Frontal cortex (tissue), 4 donors: ENCODE measurements around the gene PODXL. TPM values are rescaled to one million over a fixed set of nuclear protein-coding genes. Genes with fewer than 3 reads are reported as not detected.

Experiments used
- DNase-seq, 2 donors: peaks; one replicate each; pipeline ENCODE4 v3.0.0; 2012; ENCODE audit warnings: low spot score in 2 of 2
- FAIRE-seq: peaks from 2 replicates; lab custom pipeline; 2012; peaks lifted over from hg19 to GRCh38; lab: Jason Lieb, UNC
- total RNA-seq: library from RNA; depleted of rRNA; stranded (reverse); fragments of >200 nt; gene quantifications from one replicate; pipeline ENCODE4 v1.2.3, GENCODE V29; 2014
- donor health status: control.
- donor health status: control.
- donor health status: control.

PODXL gene
- total RNA-seq, 1 donor from 2014 or later = 9.4 TPM

DNA sequence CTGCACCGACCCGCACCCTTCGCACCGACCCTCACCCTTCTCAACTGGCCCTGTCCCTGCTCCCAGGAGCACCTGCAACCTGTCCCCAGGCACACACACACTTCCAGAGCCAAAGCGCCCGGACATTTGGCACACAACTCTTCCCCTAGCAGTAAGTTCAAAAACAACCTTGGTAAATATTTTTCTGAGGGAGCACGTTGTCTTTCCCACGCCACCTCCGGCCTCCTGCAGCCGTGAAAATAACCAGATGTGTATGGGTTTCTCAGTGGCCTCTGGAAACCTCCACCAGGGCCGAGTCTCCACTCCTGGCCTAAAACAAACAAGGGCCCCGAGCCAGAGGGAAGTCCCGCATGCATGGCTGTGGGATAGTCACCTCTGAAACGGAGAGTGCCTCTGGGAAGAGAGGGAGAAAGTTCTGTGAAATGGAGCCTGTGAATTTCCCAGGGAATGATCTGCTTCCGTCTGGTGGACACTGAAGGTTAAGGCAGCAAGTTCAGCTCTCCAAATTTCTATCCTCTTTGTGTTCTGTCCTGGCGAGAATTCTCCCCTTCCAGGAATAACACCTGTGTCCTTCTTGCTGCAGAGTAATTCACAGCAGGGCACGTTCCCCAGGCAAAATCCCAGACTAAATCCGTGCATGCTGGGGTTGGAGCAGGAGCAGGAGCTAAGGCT, 15.8 kb downstream of the PODXL start:
- DNase-seq = no peak
- no peak for FAIRE-seq

DNA sequence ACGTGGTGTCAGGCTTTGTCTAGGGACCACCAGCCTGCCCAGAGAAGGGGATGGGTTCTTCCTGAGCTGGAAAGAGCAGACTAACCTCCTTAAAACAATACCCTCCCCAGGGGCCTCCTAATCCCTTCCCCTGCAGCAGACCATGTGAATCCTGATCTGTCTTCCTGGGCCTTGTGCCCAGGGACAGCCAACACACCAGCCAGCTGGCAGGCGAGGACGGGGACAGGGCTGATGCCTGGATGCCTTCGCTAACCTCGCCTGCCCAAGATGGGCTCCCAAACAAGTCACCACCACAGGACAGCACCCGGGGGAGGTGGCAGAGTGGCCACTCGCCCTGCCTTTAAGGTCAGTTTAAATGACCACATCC, 17.6 kb downstream of the PODXL start:
- FAIRE-seq (no peak), DNase-seq (no peak)

DNA sequence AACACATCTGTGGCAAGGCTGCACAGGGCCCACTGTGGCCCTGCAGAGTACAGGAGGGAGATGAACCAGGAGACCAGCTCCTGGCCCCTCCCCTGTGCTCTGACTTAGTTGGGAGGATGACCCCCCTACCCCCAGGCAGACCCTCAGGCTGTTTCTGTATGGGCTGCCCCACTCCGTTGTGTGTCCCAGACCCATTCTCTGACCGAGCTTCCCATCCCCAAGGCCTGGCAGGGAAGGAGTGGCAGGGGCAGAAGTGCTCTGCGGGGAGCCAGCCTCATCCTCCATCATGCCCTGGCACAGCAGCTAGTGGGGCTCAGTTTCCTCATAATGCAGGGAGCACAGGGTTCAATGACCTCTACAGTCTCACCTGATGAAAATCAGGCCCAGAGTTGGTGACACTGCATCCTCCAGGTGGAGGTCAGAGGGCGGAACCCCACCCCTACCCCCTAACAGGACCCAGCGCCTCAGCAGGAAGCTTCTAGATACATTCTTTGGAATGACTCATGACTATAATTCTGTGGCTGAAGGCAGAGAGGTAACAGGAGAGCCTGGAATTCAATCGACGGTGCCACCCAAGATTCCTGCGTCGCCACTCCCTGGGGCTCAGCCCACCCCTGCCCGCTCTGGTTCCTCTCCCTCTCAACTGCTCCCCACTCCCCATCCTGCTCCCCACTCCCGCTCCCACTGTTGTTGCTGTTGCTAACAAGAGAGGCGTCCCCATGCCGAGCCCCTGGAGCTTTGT, 18.2 kb downstream of the PODXL start:
- no peak for DNase-seq
- no peak for FAIRE-seq

DNA sequence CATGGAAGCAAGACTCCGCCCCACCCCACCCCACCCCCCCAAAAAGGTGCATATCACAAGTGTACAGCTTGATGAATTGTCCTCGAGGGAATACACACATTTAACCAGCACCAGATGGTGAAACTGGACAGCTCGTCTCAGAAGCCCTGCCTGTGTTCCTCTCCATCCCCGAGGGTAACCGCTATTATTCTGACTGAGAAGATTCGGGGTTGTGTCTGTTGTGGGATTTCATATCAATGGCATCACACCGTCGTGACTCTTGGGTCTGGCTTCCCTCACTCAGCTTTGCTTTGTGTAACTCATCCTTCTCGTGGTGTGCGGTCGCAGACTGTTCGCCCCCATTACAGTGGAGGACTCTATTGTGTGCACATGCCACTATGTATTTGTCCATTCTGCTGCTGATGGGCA, 18.9 kb downstream of the PODXL start:
- FAIRE-seq (no peak), DNase-seq (no peak)

DNA sequence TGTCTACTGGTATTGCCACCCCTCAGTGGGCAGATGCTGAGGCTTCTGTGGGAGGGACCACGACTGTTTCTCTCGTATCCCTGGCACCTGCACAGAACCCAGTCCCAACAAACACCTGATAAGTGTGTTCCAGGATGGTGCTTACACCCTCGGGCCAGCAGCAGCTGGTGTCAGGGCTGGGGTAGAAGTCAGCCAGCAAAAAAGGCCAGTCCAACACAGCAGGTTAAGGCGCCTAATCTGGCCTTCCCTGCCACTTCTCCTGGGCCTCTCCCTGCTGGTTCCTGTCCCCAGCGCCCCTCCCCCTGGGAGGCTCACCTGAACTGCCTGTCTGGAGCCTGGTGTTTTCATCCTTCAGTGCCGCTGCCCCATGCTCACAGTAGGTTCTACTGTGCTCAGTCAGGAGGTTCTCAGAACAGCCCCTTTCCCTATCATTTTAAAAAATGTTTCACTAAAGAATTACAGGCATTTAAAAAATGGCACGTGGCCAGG, 20.0 kb downstream of the PODXL start:
- FAIRE-seq (no peak), DNase-seq (no peak)

DNA sequence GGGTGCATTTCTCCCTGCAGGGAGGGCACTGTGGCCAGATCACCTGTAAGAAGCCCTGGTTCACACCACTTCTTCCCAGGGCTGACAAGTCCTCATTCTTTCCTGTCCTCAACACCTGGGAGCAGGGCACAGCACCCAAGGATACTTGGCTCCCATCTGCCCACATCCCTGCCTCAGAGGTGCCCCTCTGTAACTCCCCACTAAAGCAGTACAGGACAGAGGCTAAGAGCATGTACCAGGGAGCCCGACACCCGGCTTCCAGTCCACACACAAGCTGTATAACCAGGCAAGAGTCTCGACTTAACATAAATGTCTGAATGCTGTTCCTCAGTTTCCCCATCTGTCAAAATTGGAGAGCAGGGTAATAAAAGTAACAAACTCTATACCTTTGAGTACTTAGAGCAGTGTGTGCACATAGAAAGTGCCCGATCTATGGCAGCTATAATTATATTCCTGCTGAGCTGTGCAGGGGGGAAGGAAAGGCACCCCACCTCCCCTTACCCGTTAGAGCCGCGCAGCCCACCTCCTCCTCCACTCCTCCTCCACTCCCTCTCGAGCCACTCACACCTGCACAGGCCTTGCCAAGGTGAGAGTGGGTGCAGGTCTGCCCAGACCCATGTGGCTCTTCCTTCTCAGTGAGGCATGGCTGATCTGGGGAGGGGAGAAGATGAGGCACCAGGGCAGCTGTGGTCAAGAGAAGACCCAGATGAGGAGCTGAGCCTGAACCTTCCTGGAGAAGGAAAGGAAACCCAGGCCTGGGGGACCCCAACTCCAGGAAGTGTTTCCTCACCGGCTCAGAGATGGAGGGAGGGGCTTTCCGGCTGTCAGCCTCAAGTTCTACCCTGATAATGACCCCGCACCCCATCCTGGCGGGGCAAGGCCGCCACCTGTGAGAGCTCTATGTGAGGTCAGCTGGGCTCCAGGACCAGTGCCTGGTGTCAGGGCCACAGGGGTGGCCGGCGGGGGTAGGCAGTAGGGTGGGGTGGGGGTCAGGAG, 22.6 kb downstream of the PODXL start:
- no peak for DNase-seq
- FAIRE-seq = no peak

DNA sequence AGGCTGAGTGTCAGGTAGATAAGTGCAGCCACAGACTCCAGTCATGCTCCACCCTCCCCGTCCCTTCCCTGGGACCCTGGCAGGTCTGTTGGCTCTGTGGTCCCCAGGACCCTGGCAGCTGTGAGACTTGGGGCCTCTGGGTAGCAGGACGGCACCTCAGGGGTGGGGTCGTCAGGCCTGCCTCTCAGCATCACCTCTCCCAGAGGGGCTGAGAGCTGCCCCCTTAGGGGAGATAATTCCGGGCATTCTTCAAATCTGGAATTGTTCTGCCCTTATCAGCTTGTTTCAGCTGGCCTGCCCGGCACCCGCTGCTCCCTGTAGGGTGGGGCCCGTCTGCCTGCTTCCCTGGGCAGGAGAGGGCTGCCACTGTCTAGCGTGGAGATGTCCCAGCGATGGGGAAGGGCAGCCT, 23.3 kb downstream of the PODXL start:
- DNase-seq = no peak
- no peak for FAIRE-seq

DNA sequence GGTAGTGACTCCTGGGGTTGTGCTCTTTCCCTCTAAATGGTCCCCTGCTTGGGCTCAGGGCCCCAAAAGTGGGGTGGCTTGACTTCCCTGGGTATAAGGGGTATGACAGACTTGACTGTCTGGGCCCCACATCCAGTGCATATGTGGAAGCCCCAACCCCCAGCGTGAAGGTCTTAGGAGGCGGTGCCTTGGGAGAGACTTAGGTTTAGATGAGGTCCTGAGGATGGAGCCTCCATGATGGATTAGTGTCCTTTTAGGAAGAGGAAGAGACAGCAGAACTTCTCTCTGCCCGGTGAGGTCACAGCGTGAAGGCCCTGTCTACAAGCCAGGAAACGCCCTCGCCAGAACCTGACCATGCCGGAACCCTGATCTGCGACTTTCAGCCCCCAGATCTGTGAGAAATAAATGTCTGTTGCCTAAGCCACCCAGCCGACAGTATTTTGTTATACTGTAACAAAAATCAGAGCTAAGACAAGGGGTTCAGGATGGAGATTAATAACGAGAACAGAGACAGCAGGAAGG, 23.8 kb downstream of the PODXL start:
- FAIRE-seq = no peak
- DNase-seq = no peak

DNA sequence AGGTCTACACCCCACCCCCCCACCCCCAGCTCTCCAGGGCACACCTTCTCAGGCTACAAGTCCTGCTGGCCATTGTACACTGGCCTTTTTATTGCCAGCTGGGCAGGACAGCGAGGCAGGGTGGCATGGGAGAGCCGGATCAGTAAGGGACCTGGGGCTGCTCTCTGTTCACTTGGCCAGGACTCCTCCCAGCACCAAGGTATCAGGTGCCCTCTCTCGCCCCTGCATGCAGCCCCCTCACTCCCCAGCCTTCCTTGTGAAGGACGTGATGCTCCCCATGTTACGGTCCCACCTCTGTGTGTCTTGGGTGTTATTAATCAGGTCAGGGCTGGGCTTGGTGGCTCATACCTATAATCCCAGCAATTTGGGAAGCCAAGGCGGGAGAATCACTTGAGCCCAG, 26.3 kb downstream of the PODXL start:
- no peak for DNase-seq
- FAIRE-seq = no peak

DNA sequence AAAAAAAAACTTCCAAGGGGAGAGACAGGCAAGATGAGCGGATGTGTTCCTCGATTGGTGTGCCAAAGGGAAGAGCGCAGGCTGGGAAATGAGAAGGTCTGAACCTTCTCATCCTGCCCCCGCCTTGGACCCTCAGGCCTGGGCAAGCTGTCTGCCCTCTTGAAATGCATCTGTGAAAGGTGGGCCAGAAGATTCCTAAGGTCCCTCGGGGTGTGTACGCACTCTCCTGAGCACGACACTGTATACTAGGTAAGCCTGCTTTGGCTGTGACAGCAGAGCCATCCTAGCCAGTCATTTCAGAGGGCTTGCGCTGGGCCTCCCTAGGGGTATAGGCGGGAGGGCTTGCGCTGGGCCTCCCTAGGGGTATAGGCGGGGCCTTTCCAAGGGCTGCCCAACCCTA, 26.8 kb downstream of the PODXL start:
- DNase-seq = no peak
- no peak for FAIRE-seq

DNA sequence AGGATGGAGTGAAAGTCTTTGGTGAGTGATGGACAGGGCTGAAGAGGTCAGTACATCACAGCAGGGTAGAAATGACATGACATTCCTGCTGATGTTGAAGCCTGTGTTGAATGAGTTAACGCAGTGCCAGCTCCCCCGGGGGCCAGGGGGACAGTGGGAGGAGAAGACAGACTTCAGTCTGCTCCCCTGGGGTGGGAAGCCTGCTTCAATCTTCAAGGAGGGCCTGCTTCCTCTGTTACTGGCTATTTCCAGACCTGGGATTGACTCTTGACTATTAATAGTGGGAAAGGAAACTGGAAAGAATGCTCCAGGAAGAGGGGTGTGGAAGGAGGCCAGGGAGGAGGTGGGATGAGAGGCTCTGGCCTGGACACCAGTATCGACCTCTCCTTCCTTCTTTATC, 27.2 kb downstream of the PODXL start:
- FAIRE-seq (no peak), DNase-seq (no peak)

DNA sequence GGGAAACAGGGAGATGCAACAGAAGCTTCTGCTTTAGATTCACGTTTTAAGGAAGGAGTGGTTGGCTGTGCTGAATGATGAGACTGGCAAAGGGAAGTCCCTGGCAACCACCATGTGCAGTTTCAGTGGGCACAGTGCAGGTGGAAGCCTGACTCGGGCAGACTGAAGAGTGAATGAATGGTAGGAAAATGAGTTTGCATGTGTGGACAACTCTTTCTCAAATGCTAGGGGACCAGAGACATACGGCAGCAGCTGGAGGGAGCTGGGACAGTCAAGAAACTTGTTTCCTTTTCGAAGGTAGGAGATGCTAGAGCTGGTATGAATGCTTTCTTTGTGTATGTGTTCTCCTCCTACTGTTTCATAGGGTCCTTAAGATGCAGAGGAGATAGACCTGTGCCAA, 29.0 kb downstream of the PODXL start:
- no peak for FAIRE-seq
- DNase-seq = no peak

DNA sequence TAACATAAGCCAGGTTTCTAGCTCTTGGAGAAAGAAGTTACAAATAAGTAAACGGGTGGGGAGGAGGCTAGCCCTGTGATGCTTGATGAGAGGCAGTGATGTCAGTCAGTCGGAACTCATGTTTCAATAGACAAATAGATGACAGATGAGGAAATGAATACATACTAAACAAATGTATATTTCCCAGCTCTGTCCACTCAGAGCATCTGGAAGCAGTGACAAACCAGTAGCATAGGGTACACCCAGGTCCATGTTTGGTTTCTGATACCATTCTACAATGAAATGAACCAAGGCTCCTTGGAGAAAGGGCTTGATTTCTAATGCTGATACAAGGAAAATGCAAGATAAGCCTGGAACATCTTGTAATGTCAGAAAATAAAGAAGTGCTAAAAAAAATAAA, 30.6 kb downstream of the PODXL start:
- DNase-seq (no peak), FAIRE-seq (no peak)

DNA sequence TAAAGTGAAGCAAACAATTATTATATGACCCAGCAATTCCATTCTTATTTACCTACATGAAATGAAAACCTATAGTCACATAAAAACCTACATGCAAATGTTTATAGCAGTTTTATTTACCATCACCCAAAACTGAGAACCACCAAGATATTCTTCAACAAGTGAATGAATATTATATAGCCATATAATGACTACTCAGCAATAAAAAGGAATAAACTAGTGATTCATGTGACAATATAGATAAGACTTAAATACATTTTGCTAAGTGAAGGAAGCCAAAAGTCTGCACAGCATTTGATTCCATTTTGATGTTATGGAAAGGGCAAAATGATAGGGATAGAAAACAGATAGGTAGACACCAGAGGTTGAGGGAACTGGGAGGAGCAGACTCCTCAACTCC, 31.7 kb downstream of the PODXL start:
- FAIRE-seq = no peak

DNA sequence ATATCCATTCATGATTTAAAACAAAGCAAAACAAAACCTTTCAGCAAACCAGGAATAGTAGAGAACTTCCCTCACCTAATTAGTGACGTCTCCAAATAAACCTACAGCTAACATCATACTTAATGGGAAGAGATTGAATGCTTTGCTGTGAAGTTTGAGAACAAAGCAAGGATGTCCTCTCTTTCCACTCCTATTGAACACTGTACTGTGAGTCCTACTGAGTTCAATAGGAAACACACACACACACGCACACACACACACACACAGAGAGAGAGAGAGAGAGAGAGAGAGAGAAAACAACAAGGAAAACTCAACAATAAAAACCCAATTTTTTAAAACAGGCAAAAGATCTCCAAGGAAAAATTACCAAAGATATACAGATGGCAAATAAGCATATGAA, 32.3 kb downstream of the PODXL start:
- FAIRE-seq (no peak), DNase-seq (no peak)

More for the DNA sequence above, 31.7 kb downstream of the PODXL start:
- DNase-seq = no peak

DNA sequence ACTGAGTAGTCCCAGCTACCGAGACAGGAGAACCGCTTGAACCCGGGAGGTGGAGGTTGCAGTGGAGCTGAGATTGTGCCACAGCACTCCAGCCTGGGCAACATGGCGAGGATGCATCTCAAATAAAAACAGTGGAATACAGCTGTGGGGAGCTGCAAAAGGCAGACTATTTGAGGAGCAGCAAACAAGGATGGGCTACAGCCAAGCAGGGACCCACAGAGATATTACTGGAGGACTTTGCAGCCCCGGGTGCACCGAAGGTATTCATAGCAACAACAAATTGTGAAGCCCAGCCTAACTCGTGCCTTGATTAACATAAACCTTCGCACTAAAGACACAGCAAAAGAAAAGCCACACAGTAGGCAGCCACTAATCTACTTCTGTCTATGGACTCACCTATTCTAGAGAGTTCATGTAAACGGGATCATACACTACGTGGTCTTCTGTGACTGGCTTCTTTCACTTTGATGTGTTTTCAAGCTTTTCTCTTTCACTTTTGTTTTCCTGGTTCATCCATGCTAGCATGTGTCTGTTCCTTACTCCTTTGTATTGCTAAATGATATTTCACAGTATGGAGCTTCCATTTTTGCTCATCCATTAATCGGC, 34.0 kb downstream of the PODXL start:
- no peak for DNase-seq
- no peak for FAIRE-seq

DNA sequence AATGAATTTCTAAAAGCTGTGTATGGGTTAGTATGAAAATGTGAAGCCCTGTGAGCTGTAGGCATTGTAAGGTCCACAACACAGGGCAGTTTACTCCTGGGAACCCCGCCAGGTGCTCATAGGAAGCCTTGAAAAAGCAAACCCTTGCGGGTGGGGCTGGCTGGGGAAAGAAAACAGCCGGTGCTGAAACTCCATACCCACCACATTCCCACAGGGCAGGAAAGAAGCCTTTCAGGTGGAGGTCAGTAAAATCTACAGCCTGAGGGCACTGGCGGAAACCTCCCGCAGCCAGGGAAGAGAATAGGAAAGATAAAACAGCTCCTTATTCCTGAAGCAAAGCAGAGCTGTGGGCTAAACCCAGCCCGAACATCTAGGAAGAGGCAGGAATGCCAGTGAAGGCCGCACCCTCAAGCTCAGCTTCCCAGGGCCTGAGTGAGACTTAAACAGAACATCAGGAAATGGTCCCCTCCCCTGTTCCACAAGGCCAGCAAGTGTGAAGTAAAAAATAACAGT, 34.7 kb downstream of the PODXL start:
- DNase-seq = no peak
- FAIRE-seq = no peak

DNA sequence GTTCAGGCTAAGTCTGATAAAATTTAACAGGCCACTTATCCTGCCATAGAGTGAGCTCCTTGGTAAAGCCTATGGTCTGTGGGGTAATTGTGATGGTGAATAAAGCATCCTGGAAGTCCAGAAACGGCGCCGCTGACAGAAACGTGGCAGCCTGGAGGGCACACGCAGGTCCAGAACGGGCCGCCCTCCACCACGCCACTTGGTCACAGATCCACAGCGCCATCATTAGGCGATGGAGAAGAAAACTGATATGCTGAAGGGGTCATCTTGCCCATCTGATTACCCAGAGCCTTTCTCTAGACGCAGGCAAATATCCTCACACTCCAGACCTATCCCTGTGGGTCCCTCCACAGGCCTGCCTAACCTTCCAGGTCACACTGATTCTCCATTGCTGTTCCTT, 37.8 kb downstream of the PODXL start:
- DNase-seq = no peak
- no peak for FAIRE-seq

DNA sequence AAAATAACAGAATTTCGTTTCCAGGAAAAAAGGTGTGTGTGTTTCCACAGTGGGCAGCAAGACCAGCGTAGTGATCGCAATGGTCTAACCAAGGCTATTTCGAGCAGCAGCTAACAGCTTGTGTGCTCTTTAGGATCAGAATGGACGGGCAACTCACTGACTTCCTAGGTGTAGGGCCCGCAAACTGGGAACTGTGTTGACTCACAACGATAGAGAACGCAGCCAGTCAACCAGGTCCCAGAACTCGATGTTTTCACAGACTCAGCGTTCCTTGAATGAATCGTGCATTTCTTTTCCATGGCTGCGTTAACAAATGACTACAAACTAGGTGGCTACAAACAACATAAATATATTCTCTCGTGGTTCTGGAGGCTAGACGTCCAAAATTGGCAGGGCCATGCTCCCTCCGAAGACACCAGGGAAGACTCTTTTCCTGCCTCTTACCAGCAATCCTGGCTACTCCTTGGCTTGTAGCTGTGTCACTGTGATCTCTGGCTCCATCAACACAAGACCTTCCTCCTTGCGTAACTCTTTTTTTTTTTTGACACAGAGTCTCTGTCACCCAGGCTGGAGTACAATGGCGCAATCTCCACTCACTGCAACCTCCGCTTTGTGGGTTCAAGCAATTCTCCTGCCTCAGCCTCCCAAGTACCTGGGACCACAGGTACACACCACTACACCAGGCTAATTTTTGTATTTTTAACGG, 39.1 kb downstream of the PODXL start:
- DNase-seq (no peak), FAIRE-seq (no peak)
